ENCODE data around the gene MARCHF5. TPM values are rescaled to one million over a fixed set of nuclear protein-coding genes. Genes with fewer than 3 reads are reported as not detected.

Gene MARCHF5
- total RNA-seq, 1 experiment from 2014 or later: 59.1 TPM

DNA sequence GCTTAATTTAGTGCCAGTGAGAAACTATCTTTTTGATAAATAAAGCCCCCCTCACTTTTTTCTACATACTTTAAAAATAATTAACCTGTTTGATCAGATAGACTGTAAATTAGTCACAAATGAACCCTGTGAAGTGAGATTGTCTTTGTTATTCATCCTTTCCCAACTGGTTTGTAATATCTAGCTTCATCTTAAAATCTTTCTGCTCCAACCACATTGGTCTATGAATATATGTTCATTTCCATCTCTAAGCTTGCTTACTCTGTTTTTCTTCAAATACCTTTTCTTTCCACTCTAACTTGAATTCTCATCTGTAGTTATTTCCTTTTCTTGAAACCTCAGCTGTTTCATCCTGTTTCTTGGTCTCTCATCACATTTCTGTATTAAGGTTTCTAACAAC, 12.1 kb downstream of the MARCHF5 start:
- no peaks in the 10 kb centered on the region for H3K9me3 ChIP-seq (ENCODE audit: control insufficient read depth in 1 of 2, insufficient read depth in 1 of 2, low read depth in 1 of 2, low read length in 2 of 2)
- no peak overlapping the region for H3K9ac ChIP-seq (ENCODE audit: low read length)
- ATAC-seq (no peak), DNase-seq (ENCODE audit: low read depth, low spot score) (no peak)
- RAD21 ChIA-PET (ENCODE audit: low non-redundant PET in 1 of 2, low total read pairs in 2 of 2, uncharacterized antibody in 2 of 2, unreplicated experiment in 2 of 2): no interaction called here
- intact Hi-C loops (cut with micrococcal nuclease): no loop called here
- BruUV-seq (replicated peaks): no TSS peak
- no peaks in the 10 kb centered on the region for H3K9me2 ChIP-seq (ENCODE audit: insufficient read depth)
- no peaks in the 10 kb centered on the region for H3K27me3 ChIP-seq (ENCODE audit: insufficient read depth, low read length)
- no peak overlapping the region for H3K4me3 ChIP-seq (replicated peaks in 1 of 2; ENCODE audit: low read depth in 1 of 2, low read length in 2 of 2)
- CTCF ChIA-PET: no interaction called here
- POLR2A ChIA-PET: no interaction called here
- TF ChIP-seq, protein P1, sequence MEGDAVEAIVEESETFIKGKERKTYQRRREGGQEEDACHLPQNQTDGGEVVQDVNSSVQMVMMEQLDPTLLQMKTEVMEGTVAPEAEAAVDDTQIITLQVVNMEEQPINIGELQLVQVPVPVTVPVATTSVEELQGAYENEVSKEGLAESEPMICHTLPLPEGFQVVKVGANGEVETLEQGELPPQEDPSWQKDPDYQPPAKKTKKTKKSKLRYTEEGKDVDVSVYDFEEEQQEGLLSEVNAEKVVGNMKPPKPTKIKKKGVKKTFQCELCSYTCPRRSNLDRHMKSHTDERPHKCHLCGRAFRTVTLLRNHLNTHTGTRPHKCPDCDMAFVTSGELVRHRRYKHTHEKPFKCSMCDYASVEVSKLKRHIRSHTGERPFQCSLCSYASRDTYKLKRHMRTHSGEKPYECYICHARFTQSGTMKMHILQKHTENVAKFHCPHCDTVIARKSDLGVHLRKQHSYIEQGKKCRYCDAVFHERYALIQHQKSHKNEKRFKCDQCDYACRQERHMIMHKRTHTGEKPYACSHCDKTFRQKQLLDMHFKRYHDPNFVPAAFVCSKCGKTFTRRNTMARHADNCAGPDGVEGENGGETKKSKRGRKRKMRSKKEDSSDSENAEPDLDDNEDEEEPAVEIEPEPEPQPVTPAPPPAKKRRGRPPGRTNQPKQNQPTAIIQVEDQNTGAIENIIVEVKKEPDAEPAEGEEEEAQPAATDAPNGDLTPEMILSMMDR (IDR thresholded peaks at IDR 0.05 in 2 of 3, conservative IDR thresholded peaks at IDR 0.05 in 1 of 3; ENCODE audit: borderline replicate concordance in 1 of 3, insufficient read depth in 1 of 3, low read depth in 2 of 3, low read length in 2 of 3): no peak
- TF ChIP-seq YY1 (IDR thresholded peaks at IDR 0.05; ENCODE audit: extremely low read depth, insufficient replicate concordance, low read depth, low read length) (no peak), SP1 (IDR thresholded peaks at IDR 0.05; ENCODE audit: low read depth) (no peak), JUND (IDR thresholded peaks at IDR 0.05) (no peak), CBX3 (IDR thresholded peaks at IDR 0.05; ENCODE audit: low read depth) (no peak), EZH2phosphoT487 (IDR thresholded peaks at IDR 0.05; ENCODE audit: borderline replicate concordance) (no peak), TCF7L2 (IDR thresholded peaks at IDR 0.05; ENCODE audit: borderline replicate concordance, extremely low read depth, insufficient read depth, insufficient read length) (no peak), POLR2AphosphoS5 (IDR thresholded peaks at IDR 0.05; ENCODE audit: low read depth, low read length) (no peak), FOSL1 (IDR thresholded peaks at IDR 0.05; ENCODE audit: low read depth) (no peak), SRF (IDR thresholded peaks at IDR 0.05; ENCODE audit: low read depth) (no peak), POLR2A (IDR thresholded peaks at IDR 0.05; ENCODE audit: borderline replicate concordance, extremely low read depth, insufficient read depth, insufficient read length) (no peak), RAD21 (IDR thresholded peaks at IDR 0.05; ENCODE audit: low read depth) (no peak), EGR1 (IDR thresholded peaks at IDR 0.05; ENCODE audit: low read depth) (no peak), ELF1 (IDR thresholded peaks at IDR 0.05; ENCODE audit: borderline replicate concordance, low read depth) (no peak), ZNF274 (IDR thresholded peaks at IDR 0.05; ENCODE audit: low read depth, low read length) (no peak), CEBPB (IDR thresholded peaks at IDR 0.05; ENCODE audit: low read depth) (no peak)
- TF ChIP-seq, protein P2, sequence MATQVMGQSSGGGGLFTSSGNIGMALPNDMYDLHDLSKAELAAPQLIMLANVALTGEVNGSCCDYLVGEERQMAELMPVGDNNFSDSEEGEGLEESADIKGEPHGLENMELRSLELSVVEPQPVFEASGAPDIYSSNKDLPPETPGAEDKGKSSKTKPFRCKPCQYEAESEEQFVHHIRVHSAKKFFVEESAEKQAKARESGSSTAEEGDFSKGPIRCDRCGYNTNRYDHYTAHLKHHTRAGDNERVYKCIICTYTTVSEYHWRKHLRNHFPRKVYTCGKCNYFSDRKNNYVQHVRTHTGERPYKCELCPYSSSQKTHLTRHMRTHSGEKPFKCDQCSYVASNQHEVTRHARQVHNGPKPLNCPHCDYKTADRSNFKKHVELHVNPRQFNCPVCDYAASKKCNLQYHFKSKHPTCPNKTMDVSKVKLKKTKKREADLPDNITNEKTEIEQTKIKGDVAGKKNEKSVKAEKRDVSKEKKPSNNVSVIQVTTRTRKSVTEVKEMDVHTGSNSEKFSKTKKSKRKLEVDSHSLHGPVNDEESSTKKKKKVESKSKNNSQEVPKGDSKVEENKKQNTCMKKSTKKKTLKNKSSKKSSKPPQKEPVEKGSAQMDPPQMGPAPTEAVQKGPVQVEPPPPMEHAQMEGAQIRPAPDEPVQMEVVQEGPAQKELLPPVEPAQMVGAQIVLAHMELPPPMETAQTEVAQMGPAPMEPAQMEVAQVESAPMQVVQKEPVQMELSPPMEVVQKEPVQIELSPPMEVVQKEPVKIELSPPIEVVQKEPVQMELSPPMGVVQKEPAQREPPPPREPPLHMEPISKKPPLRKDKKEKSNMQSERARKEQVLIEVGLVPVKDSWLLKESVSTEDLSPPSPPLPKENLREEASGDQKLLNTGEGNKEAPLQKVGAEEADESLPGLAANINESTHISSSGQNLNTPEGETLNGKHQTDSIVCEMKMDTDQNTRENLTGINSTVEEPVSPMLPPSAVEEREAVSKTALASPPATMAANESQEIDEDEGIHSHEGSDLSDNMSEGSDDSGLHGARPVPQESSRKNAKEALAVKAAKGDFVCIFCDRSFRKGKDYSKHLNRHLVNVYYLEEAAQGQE (IDR thresholded peaks at IDR 0.05; ENCODE audit: low read depth): no peak
- TF ChIP-seq, protein P3, sequence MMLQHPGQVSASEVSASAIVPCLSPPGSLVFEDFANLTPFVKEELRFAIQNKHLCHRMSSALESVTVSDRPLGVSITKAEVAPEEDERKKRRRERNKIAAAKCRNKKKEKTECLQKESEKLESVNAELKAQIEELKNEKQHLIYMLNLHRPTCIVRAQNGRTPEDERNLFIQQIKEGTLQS (IDR thresholded peaks at IDR 0.05): no peak
- TF ChIP-seq, protein P4, sequence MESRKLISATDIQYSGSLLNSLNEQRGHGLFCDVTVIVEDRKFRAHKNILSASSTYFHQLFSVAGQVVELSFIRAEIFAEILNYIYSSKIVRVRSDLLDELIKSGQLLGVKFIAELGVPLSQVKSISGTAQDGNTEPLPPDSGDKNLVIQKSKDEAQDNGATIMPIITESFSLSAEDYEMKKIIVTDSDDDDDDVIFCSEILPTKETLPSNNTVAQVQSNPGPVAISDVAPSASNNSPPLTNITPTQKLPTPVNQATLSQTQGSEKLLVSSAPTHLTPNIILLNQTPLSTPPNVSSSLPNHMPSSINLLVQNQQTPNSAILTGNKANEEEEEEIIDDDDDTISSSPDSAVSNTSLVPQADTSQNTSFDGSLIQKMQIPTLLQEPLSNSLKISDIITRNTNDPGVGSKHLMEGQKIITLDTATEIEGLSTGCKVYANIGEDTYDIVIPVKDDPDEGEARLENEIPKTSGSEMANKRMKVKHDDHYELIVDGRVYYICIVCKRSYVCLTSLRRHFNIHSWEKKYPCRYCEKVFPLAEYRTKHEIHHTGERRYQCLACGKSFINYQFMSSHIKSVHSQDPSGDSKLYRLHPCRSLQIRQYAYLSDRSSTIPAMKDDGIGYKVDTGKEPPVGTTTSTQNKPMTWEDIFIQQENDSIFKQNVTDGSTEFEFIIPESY (IDR thresholded peaks at IDR 0.05; ENCODE audit: extremely low read depth, insufficient replicate concordance, low read length): no peak
- H2AFZ ChIP-seq (ENCODE audit: low read depth, low read length, poor library complexity, severe bottlenecking): no peak overlapping the region
- H3K4me2 ChIP-seq (ENCODE audit: low read length): no peak overlapping the region
- H3K4me1 ChIP-seq (ENCODE audit: control insufficient read depth in 1 of 2, insufficient read depth in 2 of 2, low read length in 2 of 2): no peaks in the 10 kb centered on the region
- no peak overlapping the region for H3K27ac ChIP-seq (ENCODE audit: low read depth, low read length)
- no peaks in the 10 kb centered on the region for H3K36me3 ChIP-seq (ENCODE audit: control insufficient read depth in 1 of 2, insufficient read depth in 2 of 2, low read length in 2 of 2)
- peaks cover 94% of the 10 kb centered on the region for H3K79me2 ChIP-seq (ENCODE audit: insufficient read depth, low read length)
- peaks cover 11% of the 10 kb centered on the region; the same call in 1 of the 2 replicates for H4K20me1 ChIP-seq (ENCODE audit: insufficient read depth)
